HCT116 (cell line): ENCODE data around the gene TENM3. TPM values are rescaled to one million over a fixed set of nuclear protein-coding genes. Genes with fewer than 3 reads are reported as not detected.

Experiments used
- ATAC-seq: fragments of 200-7000 bp; cut with Tn5 transposase; 2 replicates; pipeline ENCODE4 v1.9.1; 2020; ENCODE audit warnings: mild to moderate bottlenecking, moderate library complexity
- BruUV-seq: library from RNA; stranded (reverse); fragments of 400-500 nt; replicated peaks from 2 replicates; lab custom pipeline; 2021; lab: Mats Ljungman, UMichigan
- CTCF ChIA-PET: fragments of 300-600 bp; sonication (Branson Sonifier 250); formaldehyde crosslinking; loops from one replicate; lab custom pipeline; 2021; ENCODE audit warnings: antibody characterized with exemption; lab: Charles Lee
- POLR2A ChIA-PET: fragments of 300-600, 350-600 bp; sonication (Branson Sonifier 250); formaldehyde crosslinking; loops from one replicate; lab custom pipeline; 2021; ENCODE audit warnings: antibody characterized with exemption; lab: Charles Lee
- RAD21 ChIA-PET, 2 experiments: fragments of 300-600 bp; sonication (Branson Sonifier 250); formaldehyde crosslinking; loops; one replicate each; lab custom pipeline; 2023; ENCODE audit warnings: low total read pairs in 2 of 2; ENCODE audit not compliant: uncharacterized antibody in 2 of 2, unreplicated experiment in 2 of 2, low non-redundant PET in 1 of 2; lab: Charles Lee
- DNase-seq: peaks from one replicate; pipeline ENCODE4 v3.0.0-alpha.2; 2010; ENCODE audit warnings: low read depth, low spot score
- H2AFZ ChIP-seq: fragments of 200-600 bp; shearing (Covaris generic), sonication (generic); 2 replicates; pipeline ENCODE4 v1.6.1; 2017; ENCODE audit warnings: low read depth, mixed run types, mixed read lengths, antibody characterized with exemption, low read length; ENCODE audit not compliant: poor library complexity, severe bottlenecking
- H3K27ac ChIP-seq: 2 replicates; pipeline ENCODE4 v1.5.1; 2012; ENCODE audit warnings: low read depth, low read length
- H3K27me3 ChIP-seq: fragments of 200-600 bp; sonication (generic); 2 replicates; pipeline ENCODE4 v1.6.1; 2016; ENCODE audit warnings: mixed run types, low read length, mixed read lengths; ENCODE audit not compliant: insufficient read depth
- H3K36me3 ChIP-seq, 2 experiments: fragments of 200-500 bp in 1 of 2; fragments of 200-600 bp in 1 of 2; sonication (Bioruptor generic) in 1 of 2; sonication (generic) in 1 of 2; 2 replicates each; pipeline versions ENCODE4 v1.5.1 to v1.6.1; 2014 to 2016; ENCODE audit warnings: low read length in 2 of 2, inconsistent platforms in 1 of 2, mixed read lengths in 1 of 2, mixed run types in 1 of 2; ENCODE audit not compliant: insufficient read depth in 2 of 2, control insufficient read depth in 1 of 2
- H3K4me1 ChIP-seq, 2 experiments: fragments of 200-600 bp in 1 of 2; sonication (generic) in 1 of 2; 2 replicates each; pipeline versions ENCODE4 v1.5.1 to v1.6.1; 2012 to 2017; ENCODE audit warnings: low read length in 2 of 2, inconsistent platforms in 1 of 2, mild to moderate bottlenecking in 1 of 2, mixed read lengths in 1 of 2, mixed run types in 1 of 2, moderate library complexity in 1 of 2; ENCODE audit not compliant: insufficient read depth in 2 of 2, control insufficient read depth in 1 of 2
- H3K4me2 ChIP-seq: fragments of 200-600 bp; sonication (generic); 2 replicates; pipeline ENCODE4 v1.6.1; 2017; ENCODE audit warnings: mixed run types, low read length, mixed read lengths
- H3K4me3 ChIP-seq, 2 experiments: fragments of 200-600 bp in 1 of 2; sonication (generic) in 1 of 2; replicated peaks in 1 of 2; 2 replicates each; pipeline ENCODE4 v1.5.1; 2011 to 2016; ENCODE audit warnings: low read length in 2 of 2, control low read depth in 1 of 2, low read depth in 1 of 2, mild to moderate bottlenecking in 1 of 2, mixed read lengths in 1 of 2, mixed run types in 1 of 2
- H3K79me2 ChIP-seq: fragments of 200-600 bp; sonication (generic); 2 replicates; pipeline ENCODE4 v1.6.1; 2017; ENCODE audit warnings: mild to moderate bottlenecking, mixed run types, low read length, moderate library complexity, mixed read lengths; ENCODE audit not compliant: insufficient read depth
- H3K9ac ChIP-seq: fragments of 200-600 bp; sonication (generic); 2 replicates; pipeline ENCODE4 v1.6.1; 2016; ENCODE audit warnings: low read length, mixed read lengths
- H3K9me2 ChIP-seq: fragments of 200-600 bp; sonication (generic), shearing (Covaris generic); 2 replicates; pipeline ENCODE4 v1.6.1; 2017; ENCODE audit warnings: mixed run types, mild to moderate bottlenecking, moderate library complexity; ENCODE audit not compliant: insufficient read depth
- H3K9me3 ChIP-seq, 2 experiments: fragments of 200-500 bp in 1 of 2; fragments of 200-600 bp in 1 of 2; sonication (Bioruptor generic) in 1 of 2; sonication (generic) in 1 of 2; 2 replicates each; pipeline ENCODE4 v1.6.1; 2014 to 2017; ENCODE audit warnings: low read length in 2 of 2, mixed read lengths in 2 of 2, inconsistent platforms in 1 of 2, low read depth in 1 of 2, mild to moderate bottlenecking in 1 of 2, mixed run types in 1 of 2, moderate library complexity in 1 of 2; ENCODE audit not compliant: control insufficient read depth in 1 of 2, insufficient read depth in 1 of 2
- H4K20me1 ChIP-seq: fragments of 200-600 bp; sonication (generic), shearing (Covaris generic); 2 replicates; pipeline ENCODE4 v1.6.1; 2017; ENCODE audit warnings: mixed run types, mild to moderate bottlenecking, moderate library complexity; ENCODE audit not compliant: insufficient read depth
- CBX3 ChIP-seq: IDR thresholded peaks from 2 replicates; pipeline ENCODE4 v1.6.1; 2012; ENCODE audit warnings: low read depth
- EGR1 ChIP-seq: IDR thresholded peaks from 2 replicates; pipeline ENCODE4 v1.6.1; 2012; ENCODE audit warnings: low read depth
- ELF1 ChIP-seq: IDR thresholded peaks from 2 replicates; pipeline ENCODE4 v1.6.1; 2012; ENCODE audit warnings: low read depth, borderline replicate concordance
- EZH2 ChIP-seq: fragments of 200-600 bp; sonication (generic); IDR thresholded peaks from 2 replicates; pipeline ENCODE4 v1.6.1; 2017; ENCODE audit warnings: antibody characterized with exemption, mixed run types
- EZH2phosphoT487 ChIP-seq: fragments of 200-600 bp; IDR thresholded peaks from 2 replicates; pipeline ENCODE4 v1.6.1; 2018; ENCODE audit warnings: antibody characterized with exemption, borderline replicate concordance
- POLR2A ChIP-seq: IDR thresholded peaks from 2 replicates; pipeline ENCODE4 v1.7.0; 2011; ENCODE audit warnings: borderline replicate concordance; ENCODE audit not compliant: insufficient read depth, insufficient read length; ENCODE audit errors: extremely low read depth
- POLR2AphosphoS5 ChIP-seq: IDR thresholded peaks from 2 replicates; pipeline ENCODE4 v1.6.1; 2011; ENCODE audit warnings: mild to moderate bottlenecking, low read depth, low read length, moderate library complexity
- RAD21 ChIP-seq: IDR thresholded peaks from 2 replicates; pipeline ENCODE4 v1.6.1; 2012; ENCODE audit warnings: low read depth, mild to moderate bottlenecking
- SIN3A ChIP-seq: IDR thresholded peaks from 2 replicates; pipeline ENCODE4 v1.6.1; 2012; ENCODE audit warnings: low read depth
- SP1 ChIP-seq: IDR thresholded peaks from 2 replicates; pipeline ENCODE4 v1.6.1; 2012; ENCODE audit warnings: low read depth
- SRF ChIP-seq: IDR thresholded peaks from 2 replicates; pipeline ENCODE4 v1.6.1; 2012; ENCODE audit warnings: low read depth
- YY1 ChIP-seq: IDR thresholded peaks from 2 replicates; pipeline ENCODE4 v1.6.1; 2011; ENCODE audit warnings: low read length, low read depth, moderate library complexity, mild to moderate bottlenecking; ENCODE audit not compliant: insufficient replicate concordance; ENCODE audit errors: extremely low read depth
- ZFX ChIP-seq: fragments of 450-650 bp; IDR thresholded peaks from 2 replicates; pipeline ENCODE4 v1.6.1; 2017
- ZNF274 ChIP-seq: fragments of 200-500 bp; sonication (Bioruptor generic); IDR thresholded peaks from 2 replicates; pipeline ENCODE4 v1.6.1; 2014; ENCODE audit warnings: mild to moderate bottlenecking, low read depth, low read length, inconsistent platforms
- intact Hi-C: fragments of 100-400 bp; cut with micrococcal nuclease; formaldehyde crosslinking; loops from 2 replicates; pipeline ENCODE4 v1.10.0; 2022
- total RNA-seq: library from RNA; stranded (reverse); gene quantifications from one replicate; pipeline ENCODE4 v1.2.1, GENCODE V29; 2021; ENCODE audit not compliant: unreplicated experiment
- TF ChIP-seq, protein P1 (sequence below): IDR thresholded peaks from 2 replicates; pipeline ENCODE4 v1.6.1; 2011; ENCODE audit warnings: mild to moderate bottlenecking, low read length, moderate library complexity; ENCODE audit not compliant: insufficient replicate concordance; ENCODE audit errors: extremely low read depth
- TF ChIP-seq, protein P2 (sequence below), 3 experiments: fragments of 200-600 bp in 1 of 3; sonication (generic) in 1 of 3; IDR thresholded peaks in 2 of 3; conservative IDR thresholded peaks in 1 of 3; 2 replicates each; pipeline ENCODE4 v1.5.1; 2012 to 2017; ENCODE audit warnings: low read depth in 2 of 3, low read length in 2 of 3, antibody characterized with exemption in 1 of 3, borderline replicate concordance in 1 of 3, control low read depth in 1 of 3, mild to moderate bottlenecking in 1 of 3, mixed read lengths in 1 of 3, mixed run types in 1 of 3, moderate library complexity in 1 of 3; ENCODE audit not compliant: insufficient read depth in 1 of 3
- TF ChIP-seq, protein P3 (sequence below): IDR thresholded peaks from 2 replicates; pipeline ENCODE4 v1.6.1; 2012

The TENM3 gene
- total RNA-seq, 1 experiment from 2014 or later, result 0.54 TPM

DNA sequence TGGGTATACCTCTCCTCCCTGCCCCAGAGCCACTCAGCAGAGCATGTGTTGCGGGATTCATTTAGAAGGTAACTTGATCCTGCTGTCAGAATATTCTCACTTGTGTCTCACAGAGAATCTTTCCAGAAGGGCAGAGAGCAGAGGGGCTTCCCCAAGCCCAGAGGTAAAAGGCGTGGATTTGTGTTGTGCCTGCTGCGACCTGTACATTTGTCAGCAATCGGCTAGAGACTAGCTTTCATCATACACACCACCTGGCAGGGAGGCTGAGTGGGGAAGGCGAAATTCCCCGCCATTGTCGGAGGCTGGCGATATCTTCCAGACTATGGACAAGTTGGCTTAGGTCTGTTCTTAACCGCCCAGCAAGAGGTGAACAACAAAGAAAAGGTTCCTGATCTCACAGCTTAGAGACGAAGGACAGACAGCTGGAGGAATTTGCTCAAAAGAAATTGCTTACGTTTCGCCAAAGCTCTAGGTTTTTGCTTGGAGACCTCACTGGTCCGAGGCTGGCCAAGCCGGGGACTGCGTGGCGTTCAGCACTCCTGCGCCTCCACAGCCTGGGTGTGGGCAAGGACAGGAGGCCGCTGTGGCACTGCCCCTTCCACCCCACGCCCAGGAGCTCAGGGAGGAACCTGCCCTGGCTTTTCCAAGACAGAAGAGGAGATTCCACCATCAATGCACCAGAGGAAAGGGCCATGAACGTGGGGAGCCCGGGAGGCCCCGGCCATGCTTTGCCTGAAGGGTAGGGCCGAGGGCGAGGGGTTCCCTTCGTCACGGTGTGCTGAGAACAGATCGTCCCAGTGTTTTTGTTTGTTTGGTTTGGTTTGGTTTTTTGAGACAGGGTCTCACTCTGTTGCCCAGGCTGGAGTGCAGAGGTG lies 604.6 kb downstream of the TENM3 start:
- RAD21 ChIA-PET, result no interaction called here
- Histone ChIP-seq H3K27ac (no peak overlapping the region), H3K9ac (no peak overlapping the region), H3K4me1 (no peaks in the 10 kb centered on the region), H3K27me3 (no peaks in the 10 kb centered on the region), H2AFZ (no peak overlapping the region), H3K4me3 (no peak overlapping the region), H3K9me3 (no peaks in the 10 kb centered on the region), H3K79me2 (no peaks in the 10 kb centered on the region), H3K4me2 (no peak overlapping the region), H3K36me3 (no peaks in the 10 kb centered on the region), H4K20me1 (no peaks in the 10 kb centered on the region), H3K9me2 (no peaks in the 10 kb centered on the region)
- TF ChIP-seq SRF (no peak), SP1 (no peak), EZH2phosphoT487 (no peak), POLR2A (no peak), ZFX (no peak), ELF1 (no peak), POLR2AphosphoS5 (no peak), EZH2 (no peak), YY1 (no peak), SIN3A (no peak), ZNF274 (no peak), RAD21 (no peak), EGR1 (no peak), CBX3 (no peak)
- TF ChIP-seq, protein P1, sequence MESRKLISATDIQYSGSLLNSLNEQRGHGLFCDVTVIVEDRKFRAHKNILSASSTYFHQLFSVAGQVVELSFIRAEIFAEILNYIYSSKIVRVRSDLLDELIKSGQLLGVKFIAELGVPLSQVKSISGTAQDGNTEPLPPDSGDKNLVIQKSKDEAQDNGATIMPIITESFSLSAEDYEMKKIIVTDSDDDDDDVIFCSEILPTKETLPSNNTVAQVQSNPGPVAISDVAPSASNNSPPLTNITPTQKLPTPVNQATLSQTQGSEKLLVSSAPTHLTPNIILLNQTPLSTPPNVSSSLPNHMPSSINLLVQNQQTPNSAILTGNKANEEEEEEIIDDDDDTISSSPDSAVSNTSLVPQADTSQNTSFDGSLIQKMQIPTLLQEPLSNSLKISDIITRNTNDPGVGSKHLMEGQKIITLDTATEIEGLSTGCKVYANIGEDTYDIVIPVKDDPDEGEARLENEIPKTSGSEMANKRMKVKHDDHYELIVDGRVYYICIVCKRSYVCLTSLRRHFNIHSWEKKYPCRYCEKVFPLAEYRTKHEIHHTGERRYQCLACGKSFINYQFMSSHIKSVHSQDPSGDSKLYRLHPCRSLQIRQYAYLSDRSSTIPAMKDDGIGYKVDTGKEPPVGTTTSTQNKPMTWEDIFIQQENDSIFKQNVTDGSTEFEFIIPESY, result no peak
- TF ChIP-seq, protein P2, sequence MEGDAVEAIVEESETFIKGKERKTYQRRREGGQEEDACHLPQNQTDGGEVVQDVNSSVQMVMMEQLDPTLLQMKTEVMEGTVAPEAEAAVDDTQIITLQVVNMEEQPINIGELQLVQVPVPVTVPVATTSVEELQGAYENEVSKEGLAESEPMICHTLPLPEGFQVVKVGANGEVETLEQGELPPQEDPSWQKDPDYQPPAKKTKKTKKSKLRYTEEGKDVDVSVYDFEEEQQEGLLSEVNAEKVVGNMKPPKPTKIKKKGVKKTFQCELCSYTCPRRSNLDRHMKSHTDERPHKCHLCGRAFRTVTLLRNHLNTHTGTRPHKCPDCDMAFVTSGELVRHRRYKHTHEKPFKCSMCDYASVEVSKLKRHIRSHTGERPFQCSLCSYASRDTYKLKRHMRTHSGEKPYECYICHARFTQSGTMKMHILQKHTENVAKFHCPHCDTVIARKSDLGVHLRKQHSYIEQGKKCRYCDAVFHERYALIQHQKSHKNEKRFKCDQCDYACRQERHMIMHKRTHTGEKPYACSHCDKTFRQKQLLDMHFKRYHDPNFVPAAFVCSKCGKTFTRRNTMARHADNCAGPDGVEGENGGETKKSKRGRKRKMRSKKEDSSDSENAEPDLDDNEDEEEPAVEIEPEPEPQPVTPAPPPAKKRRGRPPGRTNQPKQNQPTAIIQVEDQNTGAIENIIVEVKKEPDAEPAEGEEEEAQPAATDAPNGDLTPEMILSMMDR (IDR thresholded peaks at IDR 0.05 in 2 of 3, conservative IDR thresholded peaks at IDR 0.05 in 1 of 3; ENCODE audit: borderline replicate concordance in 1 of 3, insufficient read depth in 1 of 3, low read depth in 2 of 3, low read length in 2 of 3), result no peak
- TF ChIP-seq, protein P3, sequence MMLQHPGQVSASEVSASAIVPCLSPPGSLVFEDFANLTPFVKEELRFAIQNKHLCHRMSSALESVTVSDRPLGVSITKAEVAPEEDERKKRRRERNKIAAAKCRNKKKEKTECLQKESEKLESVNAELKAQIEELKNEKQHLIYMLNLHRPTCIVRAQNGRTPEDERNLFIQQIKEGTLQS, result no peak
- BruUV-seq, result no TSS peak
- ATAC-seq (no peak), DNase-seq (no peak)
- intact Hi-C loops, result no loop called here
- POLR2A ChIA-PET, result no interaction called here
- CTCF ChIA-PET, result no interaction called here
